SU-DHL-6 (cell line): Measurements from ENCODE around the gene ITGA11.

Experiments
- H2AFZ ChIP-seq: fragments of 200-600 bp; sonication (generic); 2 replicates; pipeline ENCODE4 v1.6.1; 2014; ENCODE audit warnings: low read depth, mild to moderate bottlenecking, moderate library complexity, mixed read lengths, antibody characterized with exemption, low read length; ENCODE audit not compliant: severe bottlenecking
- H3F3A ChIP-seq: fragments of 200-600 bp; shearing (Covaris generic); 2 replicates; pipeline ENCODE4 v1.6.0; 2016; ENCODE audit warnings: antibody characterized with exemption, mild to moderate bottlenecking; ENCODE audit not compliant: insufficient read depth
- H3K27ac ChIP-seq: fragments of 200-600 bp; sonication (generic); 2 replicates; pipeline ENCODE4 v1.5.1; 2016; ENCODE audit warnings: low read depth, mild to moderate bottlenecking, low read length, moderate library complexity, mixed read lengths
- H3K27me3 ChIP-seq: fragments of 200-600 bp; sonication (generic), shearing (Covaris generic); 2 replicates; pipeline ENCODE4 v1.6.0; 2014; ENCODE audit warnings: mild to moderate bottlenecking, low read length
- H3K36me3 ChIP-seq: fragments of 200-600 bp; sonication (generic); 2 replicates; pipeline ENCODE4 v1.6.1; 2014; ENCODE audit warnings: mild to moderate bottlenecking, low read length, mixed read lengths
- H3K4me2 ChIP-seq: fragments of 300-600, 200-600 bp; shearing (Covaris generic), sonication (generic); 2 replicates; pipeline ENCODE4 v1.6.0; 2014; ENCODE audit warnings: low read length, low read depth, mild to moderate bottlenecking; ENCODE audit not compliant: poor library complexity, severe bottlenecking
- H3K4me3 ChIP-seq: fragments of 200-600 bp; sonication (generic); 2 replicates; pipeline ENCODE4 v1.5.1; 2014; ENCODE audit warnings: antibody characterized with exemption, low read length, mild to moderate bottlenecking, mixed read lengths; ENCODE audit not compliant: insufficient read depth, poor library complexity, severe bottlenecking
- H3K79me2 ChIP-seq: fragments of 200-600 bp; sonication (generic); 2 replicates; pipeline ENCODE4 v1.6.1; 2014; ENCODE audit warnings: mild to moderate bottlenecking, low read length, moderate library complexity; ENCODE audit not compliant: insufficient read depth
- H3K9ac ChIP-seq: fragments of 200-600 bp; sonication (generic); 2 replicates; pipeline ENCODE4 v1.7.0; 2014; ENCODE audit warnings: mild to moderate bottlenecking, low read length
- H3K9me2 ChIP-seq: fragments of 200-600 bp; sonication (generic); replicated peaks from 2 replicates; pipeline ENCODE4 v1.6.1; 2014; ENCODE audit warnings: low read length; ENCODE audit not compliant: insufficient read depth
- H3K9me3 ChIP-seq: fragments of 200-600 bp; sonication (generic); 2 replicates; pipeline ENCODE4 v1.6.1; 2014; ENCODE audit warnings: low read length, mixed read lengths; ENCODE audit not compliant: insufficient read depth
- H4K20me1 ChIP-seq: fragments of 200-600 bp; sonication (generic); 2 replicates; pipeline ENCODE4 v1.6.1; 2014; ENCODE audit warnings: low read depth, mild to moderate bottlenecking, antibody characterized with exemption, low read length, moderate library complexity, mixed read lengths
- EZH2phosphoT487 ChIP-seq: fragments of 200-600 bp; sonication (generic), shearing (Covaris generic); conservative IDR thresholded peaks from 2 replicates; pipeline ENCODE4 v1.6.1; 2018; ENCODE audit warnings: mild to moderate bottlenecking, antibody characterized with exemption, low read length, moderate library complexity, mixed read lengths
- TF ChIP-seq, protein P1 (sequence below): fragments of 200-600 bp; sonication (generic); IDR thresholded peaks from one replicate; pipeline ENCODE4 v1.5.1; 2017; ENCODE audit warnings: antibody characterized with exemption, mild to moderate bottlenecking, low read length, moderate library complexity; ENCODE audit not compliant: insufficient read depth, poor library complexity, severe bottlenecking

ITGA11 gene

DNA sequence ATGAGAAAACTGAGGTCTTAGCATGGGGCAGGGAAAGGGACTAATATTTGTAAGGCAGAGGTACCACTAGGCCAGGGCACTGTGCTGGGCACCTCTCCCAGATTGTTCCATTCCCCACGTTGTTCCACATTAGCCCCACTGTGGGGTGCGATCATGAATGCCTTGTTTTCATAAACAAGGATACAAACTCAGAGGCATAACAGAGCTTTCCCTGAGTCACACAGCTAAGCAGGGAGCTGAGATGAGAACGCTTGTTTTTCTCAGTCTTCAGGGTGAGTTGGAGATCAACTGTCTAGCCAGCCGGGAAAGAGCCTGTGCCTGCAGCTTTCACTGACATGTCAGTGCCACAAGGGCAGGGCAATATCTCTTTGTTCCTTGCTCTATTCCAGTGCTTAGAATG, 47.9 kb upstream of the ITGA11 start:
- H3K4me2 ChIP-seq = no peak overlapping the region
- H3K4me3 ChIP-seq = no peak overlapping the region

DNA sequence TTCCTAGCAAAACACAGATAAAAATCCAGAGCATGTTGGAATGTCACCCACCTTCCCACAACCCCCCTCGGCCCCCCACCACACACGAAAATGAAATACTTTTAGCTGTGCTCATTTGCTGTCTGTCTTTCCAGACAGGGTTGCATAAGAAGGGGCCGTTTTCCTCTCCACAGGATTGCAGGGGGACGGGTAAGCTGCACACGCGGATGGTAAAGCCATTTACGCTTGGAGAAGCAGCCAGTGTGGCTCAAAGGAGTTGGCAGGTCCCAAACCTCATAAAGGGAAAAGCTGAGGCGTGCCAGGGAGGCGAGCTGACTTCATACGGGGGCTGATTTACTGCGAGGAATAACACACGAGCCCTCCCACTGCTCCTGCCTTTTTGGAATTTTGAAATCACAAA, 47.4 kb upstream of the ITGA11 start:
- no peak for TF ChIP-seq EZH2phosphoT487
- TF ChIP-seq, protein P1, sequence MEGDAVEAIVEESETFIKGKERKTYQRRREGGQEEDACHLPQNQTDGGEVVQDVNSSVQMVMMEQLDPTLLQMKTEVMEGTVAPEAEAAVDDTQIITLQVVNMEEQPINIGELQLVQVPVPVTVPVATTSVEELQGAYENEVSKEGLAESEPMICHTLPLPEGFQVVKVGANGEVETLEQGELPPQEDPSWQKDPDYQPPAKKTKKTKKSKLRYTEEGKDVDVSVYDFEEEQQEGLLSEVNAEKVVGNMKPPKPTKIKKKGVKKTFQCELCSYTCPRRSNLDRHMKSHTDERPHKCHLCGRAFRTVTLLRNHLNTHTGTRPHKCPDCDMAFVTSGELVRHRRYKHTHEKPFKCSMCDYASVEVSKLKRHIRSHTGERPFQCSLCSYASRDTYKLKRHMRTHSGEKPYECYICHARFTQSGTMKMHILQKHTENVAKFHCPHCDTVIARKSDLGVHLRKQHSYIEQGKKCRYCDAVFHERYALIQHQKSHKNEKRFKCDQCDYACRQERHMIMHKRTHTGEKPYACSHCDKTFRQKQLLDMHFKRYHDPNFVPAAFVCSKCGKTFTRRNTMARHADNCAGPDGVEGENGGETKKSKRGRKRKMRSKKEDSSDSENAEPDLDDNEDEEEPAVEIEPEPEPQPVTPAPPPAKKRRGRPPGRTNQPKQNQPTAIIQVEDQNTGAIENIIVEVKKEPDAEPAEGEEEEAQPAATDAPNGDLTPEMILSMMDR = no peak
- 0 out of 2 replicates have a peak, but pooled peaks cover 2% of the 10 kb centered on the region for H3K27me3 ChIP-seq

More for the DNA sequence above, 47.9 kb upstream of the ITGA11 start:
- no peaks in the 10 kb centered on the region for H3K36me3 ChIP-seq
- H3K9me2 ChIP-seq = no peaks in the 10 kb centered on the region
- no peak for TF ChIP-seq EZH2phosphoT487
- TF ChIP-seq, protein P1 = no peak
- H3K9ac ChIP-seq = no peak overlapping the region
- no peaks in the 10 kb centered on the region for H3K79me2 ChIP-seq
- no peaks in the 10 kb centered on the region for H3K9me3 ChIP-seq
- no peak overlapping the region for H3K27ac ChIP-seq
- no peaks in the 10 kb centered on the region for H4K20me1 ChIP-seq
- 0 out of 2 replicates have a peak, but pooled peaks cover 2% of the 10 kb centered on the region for H3K27me3 ChIP-seq
- H2AFZ ChIP-seq = no peak overlapping the region
- H3F3A ChIP-seq = no peaks in the 10 kb centered on the region

DNA sequence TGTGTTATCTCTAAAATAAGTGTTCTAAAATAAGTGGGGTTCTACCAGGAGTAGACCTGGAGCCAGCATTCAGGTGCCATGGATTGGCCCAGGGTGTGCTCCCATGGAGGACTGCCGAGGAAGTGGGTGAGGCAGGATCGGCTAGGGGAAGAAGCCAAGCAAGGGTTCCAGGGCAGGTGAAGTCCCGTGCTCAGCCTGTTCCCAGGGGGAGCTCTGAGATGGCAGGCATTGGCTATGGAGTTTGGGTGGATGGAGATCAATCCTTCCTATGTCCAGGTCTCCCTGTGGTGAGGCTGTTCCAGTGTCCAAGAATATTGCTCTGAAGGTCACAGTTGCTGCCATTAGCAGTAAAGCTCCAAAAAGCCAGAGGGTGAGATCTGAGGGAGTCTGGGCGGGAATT, 46.9 kb upstream of the ITGA11 start:
- H3K9me3 ChIP-seq = no peaks in the 10 kb centered on the region
- TF ChIP-seq, protein P1 = no peak
- TF ChIP-seq EZH2phosphoT487 = no peak
- H3K79me2 ChIP-seq = no peaks in the 10 kb centered on the region
- no peaks in the 10 kb centered on the region for H4K20me1 ChIP-seq
- no peaks in the 10 kb centered on the region for H3K9me2 ChIP-seq
- no peaks in the 10 kb centered on the region for H3F3A ChIP-seq
- no peak overlapping the region for H3K4me2 ChIP-seq
- H2AFZ ChIP-seq = no peak overlapping the region
- H3K27ac ChIP-seq = no peak overlapping the region
- no peaks in the 10 kb centered on the region for H3K36me3 ChIP-seq
- no peak overlapping the region for H3K9ac ChIP-seq
- H3K27me3 ChIP-seq = 0 out of 2 replicates have a peak, but pooled peaks cover 2% of the 10 kb centered on the region
- H3K4me3 ChIP-seq = no peak overlapping the region

More for the DNA sequence above, 47.4 kb upstream of the ITGA11 start:
- H3K4me3 ChIP-seq = no peak overlapping the region
- no peaks in the 10 kb centered on the region for H4K20me1 ChIP-seq
- no peaks in the 10 kb centered on the region for H3K36me3 ChIP-seq
- H3K9ac ChIP-seq = no peak overlapping the region
- no peaks in the 10 kb centered on the region for H3K79me2 ChIP-seq
- no peak overlapping the region for H2AFZ ChIP-seq
- no peak overlapping the region for H3K27ac ChIP-seq
- no peaks in the 10 kb centered on the region for H3F3A ChIP-seq
- no peaks in the 10 kb centered on the region for H3K9me3 ChIP-seq
- H3K4me2 ChIP-seq = no peak overlapping the region
- no peaks in the 10 kb centered on the region for H3K9me2 ChIP-seq
